ENCODE results near the gene TULP4.
"Not testable (repeated sequence)": the region's sequence is repeated elsewhere in the genome, so short reads cannot be mapped to it uniquely, and the experiment has no call there.

- TF ChIP-seq CTCF (conservative IDR thresholded peaks at IDR 0.05 in 1 of 2, IDR thresholded peaks at IDR 0.05 in 1 of 2; ENCODE audit: low read depth in 1 of 2, low read length in 2 of 2); EZH2 (IDR thresholded peaks at IDR 0.05; ENCODE audit: low read length, missing control alignments): not testable (repeated sequence)
Measured at GRCh38 chr6:158405321-158405831, 93.1 kb downstream of the TULP4 start.

Measured in fibroblast of lung (primary cell).